Fibroblast of lung (primary cell): Measurements from ENCODE around the gene PNMA6E. TPM values are rescaled to one million over a fixed set of nuclear protein-coding genes. Genes with fewer than 3 reads are reported as not detected.

Source experiments
- DNase-seq, 2 donors: peaks; one replicate each; pipeline versions ENCODE4 v3.0.0 to v3.0.0-alpha.2; 2010; ENCODE audit warnings: low read depth in 2 of 2
- H2AFZ ChIP-seq: 2 replicates; pipeline ENCODE4 v1.5.1; 2012; ENCODE audit warnings: low read length, control low read depth, inconsistent platforms
- H3K27ac ChIP-seq: 2 replicates; pipeline ENCODE4 v1.5.1; 2011; ENCODE audit warnings: low read length, control low read depth; ENCODE audit not compliant: insufficient read depth
- H3K27me3 ChIP-seq: 2 replicates; pipeline ENCODE4 v1.5.1; 2011; ENCODE audit warnings: mild to moderate bottlenecking, low read length; ENCODE audit not compliant: control insufficient read depth, insufficient read depth
- H3K36me3 ChIP-seq: 2 replicates; pipeline ENCODE4 v1.5.1; 2011; ENCODE audit warnings: low read length; ENCODE audit not compliant: control insufficient read depth, insufficient read depth
- H3K4me1 ChIP-seq: 2 replicates; pipeline ENCODE4 v1.5.1; 2011; ENCODE audit warnings: low read length; ENCODE audit not compliant: control insufficient read depth, insufficient read depth; ENCODE audit errors: extremely low read depth
- H3K4me2 ChIP-seq: 2 replicates; pipeline ENCODE4 v1.5.1; 2011; ENCODE audit warnings: low read length, control low read depth; ENCODE audit not compliant: insufficient read depth; ENCODE audit errors: extremely low read depth
- H3K4me3 ChIP-seq, 4 experiments: fragments of 200-600 bp in 1 of 4; sonication (generic) in 1 of 4; replicated peaks in 1 of 4; 2 replicates each; pipeline ENCODE4 v1.5.1; 2011 to 2016; ENCODE audit warnings: low read length in 4 of 4, low read depth in 3 of 4, mild to moderate bottlenecking in 3 of 4, control low read depth in 2 of 4, inconsistent platforms in 1 of 4, mixed read lengths in 1 of 4; ENCODE audit not compliant: insufficient read depth in 1 of 4; ENCODE audit errors: control extremely low read depth in 1 of 4
- H3K79me2 ChIP-seq: 2 replicates; pipeline ENCODE4 v1.5.1; 2012; ENCODE audit warnings: mild to moderate bottlenecking, low read length, inconsistent platforms; ENCODE audit not compliant: control insufficient read depth, insufficient read depth
- H3K9ac ChIP-seq: 2 replicates; pipeline ENCODE4 v1.5.1; 2011; ENCODE audit warnings: mild to moderate bottlenecking, low read length, control low read depth; ENCODE audit not compliant: insufficient read depth
- H3K9me3 ChIP-seq: 2 replicates; pipeline ENCODE4 v1.5.1; 2012; ENCODE audit warnings: low read depth, low read length; ENCODE audit not compliant: control insufficient read depth, insufficient read depth
- H4K20me1 ChIP-seq: 2 replicates; pipeline ENCODE4 v1.5.1; 2011; ENCODE audit warnings: low read length; ENCODE audit not compliant: control insufficient read depth, insufficient read depth; ENCODE audit errors: extremely low read depth
- EZH2 ChIP-seq: IDR thresholded peaks from 2 replicates; pipeline ENCODE4 v1.5.1; 2012; ENCODE audit warnings: low read length, control low read depth, mild to moderate bottlenecking; ENCODE audit errors: missing control alignments
- polyA plus RNA-seq, 2 donors: library from polyadenylated mRNA; depleted of rRNA in 1 of 2; stranded (reverse) in 1 of 2; unstranded in 1 of 2; fragments of >200 nt; gene quantifications; 2 replicates each; pipeline ENCODE4 v1.2.1, GENCODE V29; 2011 to 2012; ENCODE audit warnings: missing spikeins in 1 of 2
- total RNA-seq: library from RNA; depleted of rRNA; stranded (reverse); fragments of >200 nt; gene quantifications from 2 replicates; pipeline ENCODE4 v1.2.1, GENCODE V29; 2014
- TF ChIP-seq, protein P1 (sequence below), 2 donors: IDR thresholded peaks in 1 of 2; conservative IDR thresholded peaks in 1 of 2; 1 replicate in 1 of 2; 2 replicates in 1 of 2; pipeline ENCODE4 v1.5.1; 2011 to 2012; ENCODE audit warnings: low read length in 2 of 2, control low read depth in 1 of 2, inconsistent platforms in 1 of 2, low read depth in 1 of 2, mild to moderate bottlenecking in 1 of 2

The PNMA6E gene
- total and polyA plus RNA-seq, 2 donors (not counting 1 experiment from before 2014, with no cell fraction given) = not detected

DNA sequence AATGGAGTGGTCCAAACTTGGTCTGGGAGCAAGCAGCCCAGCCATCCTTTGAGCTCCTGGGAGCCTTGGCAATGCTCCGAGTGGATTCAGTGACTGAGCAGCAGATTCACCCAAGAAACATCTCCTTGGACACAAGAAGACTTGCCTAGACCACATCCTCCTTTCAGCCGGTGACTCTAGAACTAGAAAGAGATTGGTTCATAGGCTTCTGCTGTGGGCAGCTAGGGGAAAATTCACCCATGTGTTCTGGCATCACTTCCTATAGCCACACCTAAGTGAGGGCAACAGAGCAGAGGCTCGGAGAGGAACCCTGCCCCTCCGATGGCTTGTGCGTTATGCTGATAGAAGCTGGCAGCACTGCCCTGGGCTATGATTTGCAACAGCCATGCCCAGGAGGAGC lies 51.2 kb downstream of the PNMA6E start:
- H3K4me2 ChIP-seq = no peak overlapping the region
- no peaks in the 10 kb centered on the region for H3K79me2 ChIP-seq
- no peak for TF ChIP-seq EZH2
- TF ChIP-seq, protein P1, sequence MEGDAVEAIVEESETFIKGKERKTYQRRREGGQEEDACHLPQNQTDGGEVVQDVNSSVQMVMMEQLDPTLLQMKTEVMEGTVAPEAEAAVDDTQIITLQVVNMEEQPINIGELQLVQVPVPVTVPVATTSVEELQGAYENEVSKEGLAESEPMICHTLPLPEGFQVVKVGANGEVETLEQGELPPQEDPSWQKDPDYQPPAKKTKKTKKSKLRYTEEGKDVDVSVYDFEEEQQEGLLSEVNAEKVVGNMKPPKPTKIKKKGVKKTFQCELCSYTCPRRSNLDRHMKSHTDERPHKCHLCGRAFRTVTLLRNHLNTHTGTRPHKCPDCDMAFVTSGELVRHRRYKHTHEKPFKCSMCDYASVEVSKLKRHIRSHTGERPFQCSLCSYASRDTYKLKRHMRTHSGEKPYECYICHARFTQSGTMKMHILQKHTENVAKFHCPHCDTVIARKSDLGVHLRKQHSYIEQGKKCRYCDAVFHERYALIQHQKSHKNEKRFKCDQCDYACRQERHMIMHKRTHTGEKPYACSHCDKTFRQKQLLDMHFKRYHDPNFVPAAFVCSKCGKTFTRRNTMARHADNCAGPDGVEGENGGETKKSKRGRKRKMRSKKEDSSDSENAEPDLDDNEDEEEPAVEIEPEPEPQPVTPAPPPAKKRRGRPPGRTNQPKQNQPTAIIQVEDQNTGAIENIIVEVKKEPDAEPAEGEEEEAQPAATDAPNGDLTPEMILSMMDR (conservative IDR thresholded peaks at IDR 0.05 in 1 of 2, IDR thresholded peaks at IDR 0.05 in 1 of 2; ENCODE audit: low read depth in 1 of 2, low read length in 2 of 2) = no peak
- no peak overlapping the region for H3K27ac ChIP-seq
- no peaks in the 10 kb centered on the region for H3K4me1 ChIP-seq
- no peak for DNase-seq
- H3K27me3 ChIP-seq = no peaks in the 10 kb centered on the region
- no peak overlapping the region for H3K9ac ChIP-seq
- no peak overlapping the region for H3K4me3 ChIP-seq
- H3K36me3 ChIP-seq = peaks cover 4% of the 10 kb centered on the region
- H4K20me1 ChIP-seq = no peaks in the 10 kb centered on the region
- H2AFZ ChIP-seq = no peak overlapping the region
- H3K9me3 ChIP-seq = no peaks in the 10 kb centered on the region

DNA sequence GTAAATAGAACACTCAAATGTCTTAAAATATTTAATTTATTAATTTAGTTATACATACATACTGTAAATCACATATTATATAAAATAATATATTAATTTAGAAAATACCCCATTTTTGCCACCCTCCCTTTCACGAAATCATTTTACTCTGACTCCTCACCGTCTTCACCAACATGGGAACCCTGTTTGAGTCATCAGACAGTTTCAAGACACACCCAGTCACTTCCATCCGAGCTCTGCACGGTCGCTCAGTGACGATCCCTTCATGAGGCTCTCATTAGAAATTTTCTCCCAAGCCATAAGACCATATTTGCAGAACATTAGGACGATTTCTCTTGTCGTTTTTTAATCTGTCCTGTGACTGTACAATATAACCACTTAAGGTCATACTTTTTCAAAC lies 52.7 kb downstream of the PNMA6E start:
- Histone ChIP-seq H3K79me2 (no peaks in the 10 kb centered on the region), H3K4me2 (no peak overlapping the region), H3K9ac (no peak overlapping the region), H3K4me1 (no peaks in the 10 kb centered on the region), H4K20me1 (no peaks in the 10 kb centered on the region), H3K27me3 (no peaks in the 10 kb centered on the region), H2AFZ (no peak overlapping the region), H3K4me3 (no peak overlapping the region), H3K9me3 (no peaks in the 10 kb centered on the region), H3K36me3 (peaks cover 4% of the 10 kb centered on the region), H3K27ac (no peak overlapping the region)
- no peak for DNase-seq
- TF ChIP-seq EZH2 = no peak
- TF ChIP-seq, protein P1 (conservative IDR thresholded peaks at IDR 0.05 in 1 of 2, IDR thresholded peaks at IDR 0.05 in 1 of 2; ENCODE audit: low read depth in 1 of 2, low read length in 2 of 2) = no peak

DNA sequence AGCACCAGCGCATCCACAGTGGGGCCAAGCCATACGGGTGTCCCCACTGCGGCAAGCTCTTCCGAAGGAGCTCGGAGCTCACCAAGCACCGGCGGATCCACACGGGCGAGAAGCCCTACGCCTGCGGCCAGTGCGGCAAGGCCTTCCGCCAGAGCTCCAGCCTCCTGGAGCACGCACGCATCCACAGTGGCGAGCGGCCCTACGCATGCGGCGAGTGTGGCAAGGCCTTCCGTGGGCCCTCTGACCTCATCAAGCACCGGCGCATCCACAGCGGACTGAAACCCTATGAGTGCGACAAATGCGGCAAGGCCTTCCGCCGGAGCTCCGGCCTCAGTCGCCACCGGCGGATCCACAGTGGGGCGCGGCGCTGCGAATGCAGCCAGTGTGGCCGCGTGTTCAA lies 53.6 kb downstream of the PNMA6E start:
- H3K4me1 ChIP-seq = no peaks in the 10 kb centered on the region
- no peaks in the 10 kb centered on the region for H4K20me1 ChIP-seq
- no peak overlapping the region for H3K4me3 ChIP-seq
- H3K4me2 ChIP-seq = no peak overlapping the region
- H3K27me3 ChIP-seq = no peaks in the 10 kb centered on the region
- H3K27ac ChIP-seq = no peak overlapping the region
- H3K9me3 ChIP-seq = no peaks in the 10 kb centered on the region
- TF ChIP-seq, protein P1 (conservative IDR thresholded peaks at IDR 0.05 in 1 of 2, IDR thresholded peaks at IDR 0.05 in 1 of 2; ENCODE audit: low read depth in 1 of 2, low read length in 2 of 2) = no peak
- no peak for TF ChIP-seq EZH2
- H3K9ac ChIP-seq = no peak overlapping the region
- DNase-seq = no peak
- H2AFZ ChIP-seq = no peak overlapping the region
- H3K36me3 ChIP-seq = peaks cover 4% of the 10 kb centered on the region
- peaks cover 1% of the 10 kb centered on the region for H3K79me2 ChIP-seq

Other genes with a start within 250 kb of the PNMA6E start
- not detected in 2 replicates for gene MAGEA1, start 222.1 kb downstream of the PNMA6E start, total RNA-seq
- gene MAGEA1, start 222.1 kb downstream of the PNMA6E start, polyA plus RNA-seq = not detected in 2 replicates
- not detected in 2 replicates for gene PNMA6F, start 79.6 kb downstream of the PNMA6E start, total RNA-seq
- not detected in 2 replicates for gene PNMA6F, start 79.6 kb downstream of the PNMA6E start, polyA plus RNA-seq
- gene ZNF275, start 67.2 kb downstream of the PNMA6E start, total RNA-seq = 6.2 and 6.3 TPM in 2 replicates
- 11.7 and 12.2 TPM in 2 replicates for gene ZNF275, start 67.2 kb downstream of the PNMA6E start, polyA plus RNA-seq
- 0.17 and 0.26 TPM in 2 replicates for gene ZFP92, start 10.1 kb upstream of the PNMA6E start, total RNA-seq
- gene ZFP92, start 10.1 kb upstream of the PNMA6E start, polyA plus RNA-seq = 0.06 and 0.09 TPM in 2 replicates
- 1.8 and 3.1 TPM in 2 replicates for gene TREX2, start 44.7 kb upstream of the PNMA6E start, total RNA-seq
- 0.08 TPM in 1 of 2 replicates, not detected in the other for gene TREX2, start 44.7 kb upstream of the PNMA6E start, polyA plus RNA-seq
- gene HAUS7, start 69.2 kb upstream of the PNMA6E start, total RNA-seq = 7.3 and 10.5 TPM in 2 replicates
- gene HAUS7, start 69.2 kb upstream of the PNMA6E start, polyA plus RNA-seq = 10.4 and 17.1 TPM in 2 replicates
- 10.1 and 18.7 TPM in 2 replicates for gene BGN, start 93.6 kb upstream of the PNMA6E start, total RNA-seq
- gene BGN, start 93.6 kb upstream of the PNMA6E start, polyA plus RNA-seq = 21.4 and 61.7 TPM in 2 replicates
- not detected in 2 replicates for gene ATP2B3, start 116.3 kb upstream of the PNMA6E start, total RNA-seq
- not detected in 2 replicates for gene ATP2B3, start 116.3 kb upstream of the PNMA6E start, polyA plus RNA-seq
- 24.4 and 28.2 TPM in 2 replicates for gene CCNQ, start 197.8 kb upstream of the PNMA6E start, total RNA-seq
- gene CCNQ, start 197.8 kb upstream of the PNMA6E start, polyA plus RNA-seq = 19.9 and 22.8 TPM in 2 replicates
- gene DUSP9, start 245.9 kb upstream of the PNMA6E start, total RNA-seq = under 0.01 TPM in 1 of 2 replicates, not detected in the other
- not detected in 2 replicates for gene DUSP9, start 245.9 kb upstream of the PNMA6E start, polyA plus RNA-seq